Stimulated activated CD8-positive, alpha-beta memory T cell treated with anti-CD3 and anti-CD28 coated beads, Interleukin-15, amount 100 ng/mL, for 24 hours (primary cell): Measurements from ENCODE around the gene SCYGR4.
"Not testable (repeated sequence)": the region's sequence is repeated elsewhere in the genome, so short reads cannot be mapped to it uniquely, and the experiment has no call there.

ENCODE experiments used
- DNase-seq: peaks from one replicate; pipeline ENCODE4 v3.0.0-alpha.2; 2020; ENCODE audit warnings: low read depth

The SCYGR4 gene

DNA sequence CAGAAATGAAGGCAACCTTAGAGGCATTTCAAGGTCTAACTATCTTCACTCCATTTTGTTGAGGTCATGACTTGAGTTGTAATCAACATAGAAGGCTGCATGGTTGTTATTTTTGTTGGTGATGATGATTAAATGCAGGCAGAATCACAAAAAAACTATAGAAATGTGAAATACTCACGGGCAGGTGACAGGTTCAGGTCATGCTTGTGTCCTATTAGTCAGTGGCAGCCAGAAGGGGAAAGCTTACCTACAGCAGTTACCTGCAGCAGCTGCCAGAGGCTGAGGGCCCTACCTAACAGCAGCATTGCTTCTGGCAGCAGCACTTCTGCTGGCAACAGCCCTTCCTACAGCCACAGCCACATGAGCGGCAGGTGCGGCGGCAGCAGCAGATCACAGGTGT is 3.1 kb upstream of the SCYGR4 start:
- DNase-seq = no peak

DNA sequence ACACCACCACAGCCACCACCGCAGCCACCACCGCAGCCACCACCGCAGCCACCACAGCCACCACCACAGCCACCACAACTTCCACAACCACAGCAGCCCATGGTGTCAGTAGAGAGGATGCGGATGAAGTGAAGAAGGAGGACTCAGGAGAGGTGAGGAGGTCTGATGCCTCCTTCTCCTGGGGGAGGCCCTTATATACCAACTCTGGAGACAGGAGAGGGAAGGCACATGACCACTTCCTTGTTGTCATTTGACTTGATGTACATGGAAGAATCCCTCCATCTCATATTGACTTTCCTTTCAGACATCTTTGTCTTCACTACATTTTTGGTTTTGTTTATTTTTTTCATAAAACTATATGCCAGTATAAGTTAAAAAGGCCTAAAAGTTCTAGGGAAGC is 2.6 kb upstream of the SCYGR4 start, which contains the start of gene SCYGR3:
Gene SCYGR3 (minus strand): TSS at position 101 of the 400 bp plus-strand sequence. CDS start 0 bp downstream, at position 101.
- DNase-seq = no peak

DNA sequence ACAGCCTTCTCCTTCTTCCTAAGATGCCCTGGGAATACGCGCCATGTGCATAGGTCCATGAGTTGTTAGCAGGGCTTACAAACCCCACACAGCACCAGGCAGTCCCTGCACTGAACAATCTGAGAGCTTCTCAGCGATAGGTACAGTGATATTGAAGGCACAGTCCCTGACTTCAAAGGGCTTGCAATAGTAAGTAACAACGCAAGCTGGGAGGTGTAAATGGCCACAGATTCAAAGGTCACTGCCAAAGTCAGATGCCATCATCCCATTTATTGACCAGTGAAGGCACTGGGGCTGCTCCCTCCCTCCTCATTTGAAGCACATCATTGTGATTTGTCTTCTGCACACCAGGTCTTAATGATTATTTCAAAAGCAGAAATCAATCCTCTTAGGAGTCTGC is 2.1 kb upstream of the SCYGR4 start:
- no peak for DNase-seq

DNA sequence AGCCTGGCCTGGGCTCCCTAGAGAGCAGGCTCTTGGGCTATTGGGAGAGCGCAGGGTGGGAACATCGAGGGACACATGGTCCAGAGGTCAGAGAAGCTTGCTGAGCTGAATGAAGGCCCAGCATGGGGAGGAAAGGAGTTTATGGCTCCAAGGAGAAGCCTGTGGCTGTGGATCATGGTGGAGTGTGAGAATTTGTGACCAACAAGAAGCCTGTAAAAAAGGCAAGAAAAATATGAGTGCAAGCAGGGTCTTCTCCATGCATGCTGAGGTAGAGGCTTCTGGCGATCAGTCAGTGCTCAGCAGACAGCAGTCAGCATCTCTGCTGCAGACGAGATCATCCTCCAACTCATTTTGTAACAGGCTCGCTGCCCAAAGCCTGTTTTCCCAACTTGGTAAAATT is 1.4 kb upstream of the SCYGR4 start:
- no peak for DNase-seq

DNA sequence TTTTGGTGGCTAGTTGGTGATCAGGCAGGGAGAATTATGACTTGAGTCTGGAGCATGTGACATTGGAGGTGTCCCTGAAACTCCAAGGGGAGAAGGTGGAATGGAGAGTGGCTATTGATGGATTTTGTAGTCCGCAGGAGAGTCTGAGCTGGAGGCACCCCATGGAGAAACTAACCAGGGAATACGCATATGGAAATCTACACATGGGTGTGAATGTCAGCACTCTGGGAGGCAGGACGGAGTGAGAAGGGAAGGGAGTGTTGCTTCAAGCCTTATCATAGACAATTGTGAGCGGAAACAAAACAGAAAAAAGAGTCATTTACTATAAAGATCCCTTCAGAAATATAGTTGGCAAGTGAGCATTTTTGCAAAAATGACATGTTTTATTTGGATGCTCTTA is 667 bp upstream of the SCYGR4 start:
- DNase-seq = no peak

DNA sequence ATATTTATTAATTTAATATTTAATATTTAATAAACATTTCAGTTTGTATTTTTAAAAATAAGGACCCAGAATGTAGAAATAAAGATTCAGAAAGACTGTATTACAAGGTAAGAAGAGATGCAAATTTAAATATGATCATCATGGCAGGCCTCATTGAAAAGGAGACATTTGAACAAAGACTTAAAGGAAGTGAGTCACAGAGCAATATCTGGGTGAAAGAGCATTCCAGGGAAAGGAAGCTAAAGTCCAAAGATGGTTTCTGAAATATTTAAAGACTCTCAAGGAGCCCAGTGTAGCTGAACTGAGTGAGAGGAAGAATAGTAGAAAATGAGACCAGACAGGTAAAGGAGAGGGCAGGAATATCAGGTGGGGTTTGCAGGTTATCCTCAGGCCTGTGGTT is 5.9 kb downstream of the SCYGR4 start:
- no peak for DNase-seq

DNA sequence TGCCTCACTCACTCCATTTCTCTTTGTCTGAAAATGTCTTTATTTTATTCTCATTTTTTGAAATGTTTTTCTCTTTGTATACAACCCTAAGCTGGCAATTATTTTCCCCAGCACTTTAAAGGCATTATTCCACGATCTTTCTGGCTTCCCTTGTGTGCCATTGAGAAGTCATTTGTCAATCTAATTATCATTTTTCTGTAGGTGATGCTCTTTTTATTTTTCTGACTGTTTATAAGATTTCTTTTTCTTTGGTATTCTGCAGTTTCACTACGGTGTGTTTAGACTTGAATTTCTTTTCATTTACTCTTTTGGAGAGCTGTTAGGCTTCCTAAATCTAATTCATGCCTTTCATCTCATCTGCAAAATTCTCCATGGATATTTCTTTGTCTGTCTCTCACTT is 8.1 kb downstream of the SCYGR4 start:
- DNase-seq = no peak

DNA sequence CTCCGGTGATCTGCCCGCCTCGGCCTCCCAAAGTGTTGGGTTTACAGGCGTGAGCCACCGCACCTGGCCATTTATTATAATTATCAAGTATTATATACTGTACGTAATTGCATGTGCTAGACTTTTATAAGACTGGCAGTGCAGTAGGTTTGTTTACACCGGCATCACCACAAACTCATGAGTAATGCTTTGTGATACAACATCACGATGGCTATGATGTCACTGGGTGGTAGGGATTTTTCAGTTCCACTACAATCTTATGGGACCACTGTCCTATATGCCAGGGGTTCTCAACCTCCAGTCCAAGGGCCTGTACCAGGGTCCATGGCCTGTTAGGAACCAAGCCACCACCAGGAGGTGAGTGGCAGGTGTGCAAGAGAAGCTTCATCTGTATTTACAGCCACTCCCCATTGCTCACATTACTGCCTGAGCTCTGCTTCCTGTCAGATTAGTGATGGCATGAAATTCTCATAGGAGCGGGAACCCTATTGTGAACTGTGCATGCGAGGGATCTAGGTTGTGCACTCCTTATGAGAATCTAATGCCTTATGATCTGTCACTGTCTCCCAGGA is 9.4 kb downstream of the SCYGR4 start:
- DNase-seq = no peak

DNA sequence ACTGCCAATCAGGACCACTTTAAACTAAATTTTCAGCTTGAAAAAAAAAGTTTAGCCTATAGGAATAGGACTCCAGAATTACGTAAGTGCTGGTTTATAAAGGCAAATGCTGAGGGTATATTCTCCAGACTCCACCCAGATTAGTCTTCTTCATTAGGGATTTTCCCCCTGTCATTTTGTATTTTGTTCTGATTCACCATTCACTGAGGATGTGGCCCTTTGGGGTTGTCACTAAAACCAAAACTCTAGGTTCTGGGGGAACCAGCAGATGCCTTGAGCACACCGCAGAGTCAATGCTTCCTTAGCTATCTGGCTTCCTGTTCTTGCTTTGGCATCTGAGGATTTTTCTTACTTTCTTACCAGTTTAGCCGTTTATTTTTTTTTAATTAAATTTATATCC is 10.5 kb downstream of the SCYGR4 start:
- DNase-seq = no peak

DNA sequence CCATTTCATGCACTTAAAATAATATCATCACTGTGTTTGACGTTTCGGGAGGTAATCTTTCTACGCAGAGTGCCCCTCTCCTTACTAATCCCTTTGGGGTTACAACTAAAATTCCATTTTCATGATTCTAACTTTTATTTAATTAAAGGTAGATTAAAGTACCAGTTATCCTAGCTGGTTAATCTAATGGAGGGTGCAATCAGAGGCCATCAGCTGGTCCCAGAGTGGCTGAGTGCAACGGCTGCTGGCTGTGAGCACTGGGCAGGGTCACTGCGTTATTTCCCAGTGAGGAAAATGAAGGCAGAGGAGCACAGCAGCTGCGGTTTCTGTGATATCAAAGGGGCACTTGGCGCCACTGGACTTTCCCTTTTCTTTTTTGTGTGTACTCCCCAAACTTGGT is 12.1 kb downstream of the SCYGR4 start:
- no peak for DNase-seq

DNA sequence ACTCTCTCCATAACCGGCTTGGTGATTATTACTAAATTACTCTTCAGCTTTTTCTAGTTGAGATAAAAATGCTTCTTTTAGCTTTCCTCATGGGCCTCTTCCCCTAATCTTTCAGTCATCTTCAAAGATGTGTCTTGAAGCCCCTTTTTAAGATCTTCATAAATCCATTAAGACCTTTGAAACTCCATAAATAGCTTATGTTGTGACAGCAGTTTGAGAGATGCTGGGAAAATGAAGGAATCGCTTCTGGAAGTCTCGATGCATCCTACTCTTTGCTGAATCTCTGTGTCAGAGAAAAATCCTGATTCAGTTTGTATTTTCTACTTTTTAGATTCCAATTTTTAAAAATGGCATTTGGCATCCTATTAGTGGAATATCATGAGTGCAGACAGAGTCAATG is 13.0 kb downstream of the SCYGR4 start:
- no peak for DNase-seq

DNA sequence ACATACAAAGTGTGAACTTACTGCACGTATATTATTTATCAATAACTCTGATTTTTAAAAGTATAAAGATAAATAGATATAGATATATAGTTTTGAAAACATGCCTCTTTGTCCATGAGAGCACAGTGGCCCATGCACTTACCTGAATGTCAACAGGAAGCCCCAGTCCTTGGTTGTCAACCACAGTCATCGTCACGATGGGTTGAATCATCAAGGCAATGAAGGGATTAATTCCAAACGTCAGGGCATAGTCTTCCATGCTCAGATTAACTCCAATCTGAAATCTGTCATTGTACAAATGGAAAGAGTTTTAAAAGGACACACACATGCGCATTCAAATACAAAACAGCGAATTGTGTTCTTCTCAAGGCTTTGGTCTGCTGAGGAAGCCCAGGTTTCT is 15.5 kb downstream of the SCYGR4 start:
- no peak for DNase-seq

DNA sequence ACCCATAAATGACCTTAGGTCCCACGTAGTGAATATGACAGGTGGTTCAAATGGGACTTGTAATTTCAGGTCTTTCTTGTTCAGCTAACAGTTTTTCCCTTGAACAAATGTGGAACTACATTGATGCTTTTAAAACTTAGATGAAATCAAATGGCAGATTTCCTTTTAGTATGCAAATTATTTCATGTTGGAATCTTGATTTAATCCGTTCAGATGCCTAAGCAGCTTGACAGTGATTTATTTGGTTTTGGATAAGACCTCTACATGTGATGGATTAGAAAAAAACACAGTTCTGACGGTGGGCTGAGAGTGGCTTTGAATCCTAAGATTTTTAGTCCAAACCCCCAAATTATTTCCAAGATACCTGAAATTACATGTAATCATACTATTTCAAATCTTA is 16.9 kb downstream of the SCYGR4 start:
- DNase-seq = no peak

DNA sequence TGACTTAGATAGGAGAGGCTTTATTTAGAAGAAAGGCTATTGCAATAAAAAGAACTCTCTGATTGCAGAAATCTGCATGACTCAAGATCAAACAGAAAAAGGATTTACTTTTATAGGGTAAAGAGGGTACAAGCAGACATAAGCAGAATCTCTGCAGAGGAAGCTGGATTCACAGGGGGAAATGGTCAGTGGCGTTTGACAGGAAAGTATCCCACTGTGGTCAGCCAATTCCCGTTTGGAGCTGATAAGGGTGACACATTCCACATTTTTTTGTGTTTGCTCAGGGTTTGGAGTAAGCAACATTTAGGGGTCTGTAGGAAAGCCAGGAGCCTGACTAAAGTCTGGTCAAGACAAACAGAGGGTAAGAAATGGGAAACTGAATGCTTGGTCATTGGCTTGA is 25.4 kb downstream of the SCYGR4 start:
- DNase-seq = no peak

DNA sequence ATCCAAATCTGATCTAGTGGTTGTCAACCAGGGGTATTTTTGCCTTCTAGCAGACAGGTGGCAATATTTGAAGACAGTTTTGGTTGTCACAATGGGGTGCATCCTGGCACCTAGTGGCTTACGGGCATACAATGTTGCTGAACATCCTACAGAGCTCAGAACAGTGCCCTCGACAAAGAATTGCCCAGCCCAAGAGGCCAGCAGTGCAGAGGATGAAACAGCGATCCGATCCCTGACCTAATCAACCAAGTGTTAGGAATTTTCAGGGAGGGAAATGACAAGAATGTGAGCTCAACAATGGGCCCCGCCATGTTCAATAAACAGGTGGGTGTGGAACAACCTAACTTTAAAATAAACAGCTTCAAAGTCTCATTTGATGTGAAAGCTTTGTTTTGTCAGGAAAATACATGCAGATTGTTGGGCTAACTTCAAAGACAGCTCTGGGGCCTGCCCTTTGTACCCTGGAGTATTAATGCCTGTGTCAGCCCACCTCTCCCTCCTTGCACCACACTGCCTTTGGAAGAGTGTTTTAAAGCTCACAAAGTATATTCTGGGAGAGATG is 26.8 kb downstream of the SCYGR4 start:
- DNase-seq = no peak

DNA sequence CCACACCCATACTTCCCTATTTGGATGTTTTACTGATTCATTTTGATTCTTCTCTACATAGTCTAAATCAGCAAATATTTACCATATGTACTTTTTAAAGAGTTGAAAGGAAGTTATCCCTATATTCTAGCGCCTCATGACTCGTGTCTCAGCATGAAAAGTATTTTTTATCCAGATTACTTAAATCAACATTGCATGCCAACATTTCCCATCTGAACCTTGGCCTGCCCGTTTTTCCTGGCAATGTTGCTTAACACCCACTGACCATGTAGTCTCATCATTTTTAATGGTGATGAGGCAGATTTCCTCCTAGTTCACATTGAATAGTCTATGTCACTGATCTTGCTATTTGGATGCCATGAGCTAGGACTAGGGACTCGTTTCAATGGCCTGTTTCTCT is 36.1 kb downstream of the SCYGR4 start:
- no peak for DNase-seq

DNA sequence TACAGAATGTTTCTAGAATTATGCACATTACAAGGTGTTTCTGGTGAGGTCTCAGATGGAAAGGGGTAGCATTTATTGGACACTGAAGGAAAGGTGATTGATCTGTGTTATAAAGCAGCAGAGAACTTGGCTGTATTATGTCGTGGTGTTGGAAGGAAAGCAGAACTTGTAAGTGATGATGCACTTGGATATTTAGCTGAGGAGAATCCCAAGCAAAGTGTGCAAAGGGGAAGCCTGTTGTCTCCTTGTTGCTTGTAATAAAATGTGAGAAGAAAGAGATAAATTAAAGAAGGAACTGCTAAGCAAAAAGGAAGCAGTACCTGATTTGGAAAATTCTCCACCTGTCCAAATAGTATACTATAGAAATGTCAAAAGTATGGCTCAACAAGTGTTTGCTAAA is 37.1 kb downstream of the SCYGR4 start:
- no peak for DNase-seq

DNA sequence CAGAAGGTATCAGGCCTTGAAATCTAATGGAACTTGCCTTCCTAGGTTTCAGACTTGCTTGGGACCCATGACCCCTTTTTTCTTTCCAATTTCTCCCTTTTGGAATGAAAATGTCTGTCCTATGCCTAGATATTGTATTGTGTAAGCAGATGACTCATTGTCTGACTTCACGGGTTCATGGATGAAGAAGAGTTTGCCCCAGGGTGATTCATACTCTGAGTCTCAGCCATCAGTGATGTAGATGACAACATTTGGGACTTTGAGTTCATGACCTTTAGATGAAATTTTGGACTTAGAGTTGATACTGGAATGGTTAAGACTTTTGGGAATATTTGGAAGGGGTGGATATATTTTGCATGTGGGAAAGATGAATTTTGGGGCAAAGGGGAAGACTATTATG is 38.2 kb downstream of the SCYGR4 start:
- DNase-seq = no peak

DNA sequence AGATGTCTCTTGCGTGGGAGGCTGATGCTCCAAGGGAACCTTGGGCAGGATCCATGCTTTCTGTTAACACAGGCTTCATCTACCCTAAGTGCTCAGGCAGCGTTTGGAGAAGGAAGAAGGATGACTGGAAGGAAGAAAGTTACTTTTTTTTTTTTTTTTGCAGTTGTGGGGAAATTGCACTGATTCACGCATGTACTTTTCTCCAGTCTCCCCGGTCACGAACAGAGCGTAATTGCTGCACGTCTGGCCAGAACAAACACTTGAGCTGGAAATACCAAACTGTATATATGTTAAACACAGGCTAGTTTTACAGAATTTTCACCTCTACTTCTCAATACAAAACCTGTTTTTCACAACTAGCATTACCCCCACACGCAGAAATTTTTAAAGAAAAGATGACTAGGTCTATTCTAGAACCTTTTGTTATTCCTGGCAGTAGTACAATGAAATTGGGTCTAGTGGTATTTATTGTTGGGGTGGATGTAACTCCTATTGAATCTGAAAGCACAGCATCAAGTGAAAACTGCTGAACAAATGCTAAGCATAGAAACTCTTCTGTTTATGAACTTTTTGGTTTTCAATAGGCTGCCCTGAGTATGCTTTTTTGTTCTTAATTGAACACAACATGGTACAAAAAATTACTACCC is 40.0 kb downstream of the SCYGR4 start:
- no peak for DNase-seq

DNA sequence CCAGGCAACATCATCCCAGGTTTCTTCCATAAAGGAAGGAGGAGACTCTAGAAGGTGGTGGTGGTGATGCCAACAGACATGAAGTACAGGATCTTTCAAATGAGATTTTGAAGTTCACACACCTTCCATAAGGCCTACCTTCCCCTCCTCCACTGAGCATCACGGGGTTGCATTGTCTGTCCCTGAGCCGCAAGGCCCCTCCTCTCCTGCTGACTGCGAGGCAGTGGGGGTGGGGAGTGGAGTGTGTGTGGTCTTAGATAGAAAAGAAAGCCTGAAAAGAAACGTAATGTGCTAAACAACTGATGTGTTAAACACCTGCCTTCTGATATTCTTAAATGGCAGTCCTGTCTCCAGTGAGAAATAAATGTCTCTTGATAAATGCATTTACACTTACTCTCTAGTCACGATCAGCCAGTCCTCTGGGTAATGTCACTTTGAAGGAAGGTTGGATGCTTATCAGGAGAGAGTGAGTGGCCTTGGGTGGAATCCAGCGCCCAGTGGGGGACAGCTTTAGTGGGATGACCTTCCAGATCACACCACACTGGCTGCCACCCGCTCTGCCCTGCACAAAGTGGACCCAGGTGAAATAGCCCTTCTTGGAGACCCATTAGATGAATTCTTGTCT is 43.8 kb downstream of the SCYGR4 start:
- no peak for DNase-seq

DNA sequence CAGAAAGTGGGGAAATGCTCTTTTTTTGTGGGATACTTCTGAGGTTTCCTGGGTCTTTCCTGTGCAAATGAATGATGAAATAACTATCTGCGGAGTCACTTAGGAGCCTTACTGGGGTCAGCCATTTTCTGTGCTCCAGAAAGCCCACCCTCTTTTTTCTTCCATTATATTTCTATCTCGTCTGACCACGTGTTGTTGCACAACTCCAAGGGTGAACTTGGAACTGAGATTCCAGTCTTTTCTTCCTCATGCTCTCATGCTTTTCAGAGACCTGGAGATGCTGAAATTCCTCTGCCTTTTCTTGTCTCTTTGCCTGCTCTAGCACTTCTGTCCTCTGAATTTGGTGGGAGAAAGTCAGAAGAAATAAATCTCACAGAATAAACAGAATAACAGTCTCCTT is 44.5 kb downstream of the SCYGR4 start:
- DNase-seq = no peak

DNA sequence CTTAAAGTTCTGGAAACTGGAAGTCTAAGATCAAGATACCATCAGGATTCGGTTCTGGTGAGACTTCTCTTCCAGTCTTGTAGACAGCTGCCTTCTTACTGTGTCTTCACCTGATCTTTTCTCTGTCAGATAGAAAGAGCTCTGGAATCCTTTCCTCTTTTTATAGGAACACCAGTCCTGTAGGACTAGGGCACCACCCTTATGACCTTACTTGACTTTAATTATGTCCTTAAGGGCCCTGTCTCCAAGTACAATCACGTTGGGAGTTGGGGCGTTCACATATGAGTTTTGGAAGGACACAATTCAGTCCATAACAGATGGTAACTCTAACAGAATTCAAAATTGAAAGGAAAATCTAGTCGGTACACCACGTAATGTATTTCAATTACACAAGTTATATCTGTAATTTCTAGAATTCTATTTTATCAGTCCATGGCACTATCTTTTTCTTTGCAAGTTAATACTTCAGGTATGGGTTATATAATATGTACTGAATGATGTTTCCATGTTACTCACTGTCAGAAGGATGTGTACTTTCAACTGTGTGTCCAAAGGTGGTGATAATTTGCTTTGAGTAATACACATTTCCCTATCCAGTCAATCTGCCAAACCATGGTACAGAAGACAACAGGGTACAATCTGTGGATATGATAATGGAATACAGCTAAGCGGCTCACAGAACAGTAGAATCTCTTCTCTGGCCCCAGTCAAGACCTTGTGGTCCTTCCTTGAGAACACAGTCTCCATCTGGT is 48.1 kb downstream of the SCYGR4 start:
- DNase-seq = no peak

DNA sequence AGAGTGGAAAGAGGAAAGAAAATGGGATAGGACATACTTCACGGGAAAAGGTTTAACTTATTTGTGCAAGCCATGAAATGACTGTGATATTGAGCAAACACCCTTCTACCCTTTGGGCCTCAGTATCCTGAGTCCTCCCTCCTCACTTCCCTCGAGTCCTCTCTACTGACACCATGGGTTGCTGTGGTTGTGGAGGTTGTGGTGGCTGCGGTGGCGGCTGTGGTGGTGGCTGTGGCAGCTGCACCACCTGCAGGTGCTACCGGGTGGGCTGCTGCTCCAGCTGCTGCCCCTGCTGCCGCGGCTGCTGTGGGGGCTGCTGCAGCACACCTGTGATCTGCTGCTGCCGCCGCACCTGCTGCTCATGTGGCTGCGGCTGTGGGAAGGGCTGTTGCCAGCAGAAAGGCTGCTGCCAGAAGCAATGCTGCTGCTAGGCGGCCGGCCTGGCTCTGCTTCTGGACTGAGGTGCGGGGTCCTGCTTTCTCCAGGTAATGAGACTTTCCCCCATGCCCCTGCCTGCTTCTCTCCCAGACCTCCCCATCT is 49.4 kb downstream of the SCYGR4 start, which contains the start of gene SCYGR5:
Gene SCYGR5 (plus strand): TSS at position 174 of the 540 bp plus-strand sequence. CDS start 0 bp downstream, at position 174.
- not testable (repeated sequence) for DNase-seq
